DND-41 (cell line): ENCODE data around the gene SLC35F4.

Experiments used
- CTCF ChIP-seq: IDR thresholded peaks from 2 replicates; pipeline ENCODE4 v1.5.1; 2012; ENCODE audit warnings: borderline replicate concordance, low read length, moderate library complexity, mild to moderate bottlenecking; ENCODE audit not compliant: poor library complexity, severe bottlenecking; ENCODE audit errors: extremely low read depth
- EZH2 ChIP-seq: IDR thresholded peaks from 3 replicates; pipeline ENCODE4 v1.6.1; 2012; ENCODE audit warnings: borderline replicate concordance, low read depth, mild to moderate bottlenecking, moderate library complexity, low read length, inconsistent platforms; ENCODE audit not compliant: severe bottlenecking

DNA sequence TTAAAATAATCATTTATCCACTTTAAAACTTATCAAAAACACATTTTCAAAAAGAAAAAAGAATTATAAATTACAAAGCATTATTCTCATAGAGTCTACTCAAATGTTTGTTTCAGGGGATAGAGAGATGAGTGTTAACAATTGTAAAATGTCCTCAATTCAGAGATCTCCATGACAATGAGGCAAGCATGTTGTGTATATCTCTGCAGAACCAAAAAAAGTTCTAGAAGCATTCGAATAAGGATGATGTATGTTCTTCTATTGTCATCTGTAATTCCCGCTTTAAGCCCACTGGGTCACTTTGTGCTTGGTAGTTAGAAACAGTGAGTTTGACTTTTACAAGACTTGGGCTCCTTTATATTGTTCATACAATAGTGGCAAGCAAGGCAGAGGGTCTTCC, 298.7 kb downstream of the SLC35F4 start:
- TF ChIP-seq CTCF (no peak), EZH2 (no peak)
